HG03342 (cell line): ENCODE data around the gene SEH1L.

Experiments used
- ATAC-seq: cut with Tn5 transposase; IDR thresholded peaks from one replicate; pipeline ENCODE4 v1.9.1; 2021; ENCODE audit warnings: mild to moderate bottlenecking, moderate library complexity; ENCODE audit not compliant: unreplicated experiment

Gene SEH1L

GRCh38 chr18:13032173-13032572, 84.4 kb downstream of the SEH1L start:
- no peak for ATAC-seq

DNA sequence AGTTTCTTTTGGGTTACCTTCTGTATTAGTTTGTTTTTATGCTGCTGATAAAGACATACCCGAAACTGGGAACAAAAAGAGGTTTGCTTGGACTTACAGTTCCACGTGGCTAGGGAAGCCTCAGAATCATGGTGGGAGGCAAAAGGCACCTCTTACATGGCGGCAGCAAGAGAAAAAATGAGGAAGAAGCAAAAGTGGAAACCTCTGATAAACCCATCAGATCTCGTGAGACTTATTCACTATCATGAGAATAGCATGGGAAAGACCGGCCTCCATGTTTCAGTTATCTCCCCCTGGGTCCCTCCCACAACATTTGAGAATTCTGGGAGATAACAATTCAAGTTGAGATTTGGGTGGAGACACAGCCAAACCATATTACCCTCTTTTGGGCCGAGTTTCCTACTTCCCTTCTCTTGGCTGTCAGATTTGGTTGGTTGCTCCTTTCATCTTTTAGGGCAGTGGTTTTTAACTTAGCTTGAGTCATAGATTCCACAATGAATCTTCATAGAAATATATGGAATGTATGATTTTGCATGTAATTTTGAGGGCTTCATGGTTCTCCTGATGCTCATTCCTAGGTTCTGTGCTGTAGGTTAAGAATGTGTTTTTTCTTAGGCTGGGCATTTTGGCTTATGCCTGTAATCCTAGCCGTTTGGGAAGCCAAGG, 87.6 kb downstream of the SEH1L start:
- ATAC-seq: no peak

- ATAC-seq: no peak
These were observed 89.0 kb downstream of the SEH1L start for GRCh38 chr18:13036622-13037320.
